HCT116 (cell line): Measurements from ENCODE around the gene PIGN. TPM values are rescaled to one million over a fixed set of nuclear protein-coding genes. Genes with fewer than 3 reads are reported as not detected.

ENCODE experiments used
- ATAC-seq: fragments of 200-7000 bp; cut with Tn5 transposase; 2 replicates; pipeline ENCODE4 v1.9.1; 2020; ENCODE audit warnings: mild to moderate bottlenecking, moderate library complexity
- BruUV-seq: library from RNA; stranded (reverse); fragments of 400-500 nt; replicated peaks from 2 replicates; lab custom pipeline; 2021; lab: Mats Ljungman, UMichigan
- CTCF ChIA-PET: fragments of 300-600 bp; sonication (Branson Sonifier 250); formaldehyde crosslinking; loops from one replicate; lab custom pipeline; 2021; ENCODE audit warnings: antibody characterized with exemption; lab: Charles Lee
- POLR2A ChIA-PET: fragments of 300-600, 350-600 bp; sonication (Branson Sonifier 250); formaldehyde crosslinking; loops from one replicate; lab custom pipeline; 2021; ENCODE audit warnings: antibody characterized with exemption; lab: Charles Lee
- RAD21 ChIA-PET, 2 experiments: fragments of 300-600 bp; sonication (Branson Sonifier 250); formaldehyde crosslinking; loops; one replicate each; lab custom pipeline; 2023; ENCODE audit warnings: low total read pairs in 2 of 2; ENCODE audit not compliant: uncharacterized antibody in 2 of 2, unreplicated experiment in 2 of 2, low non-redundant PET in 1 of 2; lab: Charles Lee
- DNase-seq: peaks from one replicate; pipeline ENCODE4 v3.0.0-alpha.2; 2010; ENCODE audit warnings: low read depth, low spot score
- H2AFZ ChIP-seq: fragments of 200-600 bp; shearing (Covaris generic), sonication (generic); 2 replicates; pipeline ENCODE4 v1.6.1; 2017; ENCODE audit warnings: low read depth, mixed run types, mixed read lengths, antibody characterized with exemption, low read length; ENCODE audit not compliant: poor library complexity, severe bottlenecking
- H3K27ac ChIP-seq: 2 replicates; pipeline ENCODE4 v1.5.1; 2012; ENCODE audit warnings: low read depth, low read length
- H3K27me3 ChIP-seq: fragments of 200-600 bp; sonication (generic); 2 replicates; pipeline ENCODE4 v1.6.1; 2016; ENCODE audit warnings: mixed run types, low read length, mixed read lengths; ENCODE audit not compliant: insufficient read depth
- H3K36me3 ChIP-seq, 2 experiments: fragments of 200-500 bp in 1 of 2; fragments of 200-600 bp in 1 of 2; sonication (Bioruptor generic) in 1 of 2; sonication (generic) in 1 of 2; 2 replicates each; pipeline versions ENCODE4 v1.5.1 to v1.6.1; 2014 to 2016; ENCODE audit warnings: low read length in 2 of 2, inconsistent platforms in 1 of 2, mixed read lengths in 1 of 2, mixed run types in 1 of 2; ENCODE audit not compliant: insufficient read depth in 2 of 2, control insufficient read depth in 1 of 2
- H3K4me1 ChIP-seq, 2 experiments: fragments of 200-600 bp in 1 of 2; sonication (generic) in 1 of 2; 2 replicates each; pipeline versions ENCODE4 v1.5.1 to v1.6.1; 2012 to 2017; ENCODE audit warnings: low read length in 2 of 2, inconsistent platforms in 1 of 2, mild to moderate bottlenecking in 1 of 2, mixed read lengths in 1 of 2, mixed run types in 1 of 2, moderate library complexity in 1 of 2; ENCODE audit not compliant: insufficient read depth in 2 of 2, control insufficient read depth in 1 of 2
- H3K4me2 ChIP-seq: fragments of 200-600 bp; sonication (generic); 2 replicates; pipeline ENCODE4 v1.6.1; 2017; ENCODE audit warnings: mixed run types, low read length, mixed read lengths
- H3K4me3 ChIP-seq, 2 experiments: fragments of 200-600 bp in 1 of 2; sonication (generic) in 1 of 2; replicated peaks in 1 of 2; 2 replicates each; pipeline ENCODE4 v1.5.1; 2011 to 2016; ENCODE audit warnings: low read length in 2 of 2, control low read depth in 1 of 2, low read depth in 1 of 2, mild to moderate bottlenecking in 1 of 2, mixed read lengths in 1 of 2, mixed run types in 1 of 2
- H3K79me2 ChIP-seq: fragments of 200-600 bp; sonication (generic); 2 replicates; pipeline ENCODE4 v1.6.1; 2017; ENCODE audit warnings: mild to moderate bottlenecking, mixed run types, low read length, moderate library complexity, mixed read lengths; ENCODE audit not compliant: insufficient read depth
- H3K9ac ChIP-seq: fragments of 200-600 bp; sonication (generic); 2 replicates; pipeline ENCODE4 v1.6.1; 2016; ENCODE audit warnings: low read length, mixed read lengths
- H3K9me2 ChIP-seq: fragments of 200-600 bp; sonication (generic), shearing (Covaris generic); 2 replicates; pipeline ENCODE4 v1.6.1; 2017; ENCODE audit warnings: mixed run types, mild to moderate bottlenecking, moderate library complexity; ENCODE audit not compliant: insufficient read depth
- H3K9me3 ChIP-seq, 2 experiments: fragments of 200-500 bp in 1 of 2; fragments of 200-600 bp in 1 of 2; sonication (Bioruptor generic) in 1 of 2; sonication (generic) in 1 of 2; 2 replicates each; pipeline ENCODE4 v1.6.1; 2014 to 2017; ENCODE audit warnings: low read length in 2 of 2, mixed read lengths in 2 of 2, inconsistent platforms in 1 of 2, low read depth in 1 of 2, mild to moderate bottlenecking in 1 of 2, mixed run types in 1 of 2, moderate library complexity in 1 of 2; ENCODE audit not compliant: control insufficient read depth in 1 of 2, insufficient read depth in 1 of 2
- H4K20me1 ChIP-seq: fragments of 200-600 bp; sonication (generic), shearing (Covaris generic); 2 replicates; pipeline ENCODE4 v1.6.1; 2017; ENCODE audit warnings: mixed run types, mild to moderate bottlenecking, moderate library complexity; ENCODE audit not compliant: insufficient read depth
- CBX3 ChIP-seq: IDR thresholded peaks from 2 replicates; pipeline ENCODE4 v1.6.1; 2012; ENCODE audit warnings: low read depth
- CEBPB ChIP-seq: IDR thresholded peaks from 2 replicates; pipeline ENCODE4 v1.6.1; 2012; ENCODE audit warnings: low read depth
- EGR1 ChIP-seq: IDR thresholded peaks from 2 replicates; pipeline ENCODE4 v1.6.1; 2012; ENCODE audit warnings: low read depth
- EZH2phosphoT487 ChIP-seq: fragments of 200-600 bp; IDR thresholded peaks from 2 replicates; pipeline ENCODE4 v1.6.1; 2018; ENCODE audit warnings: antibody characterized with exemption, borderline replicate concordance
- FOSL1 ChIP-seq: IDR thresholded peaks from 2 replicates; pipeline ENCODE4 v1.6.1; 2012; ENCODE audit warnings: low read depth
- JUND ChIP-seq: IDR thresholded peaks from 2 replicates; pipeline ENCODE4 v1.6.1; 2012
- SIN3A ChIP-seq: IDR thresholded peaks from 2 replicates; pipeline ENCODE4 v1.6.1; 2012; ENCODE audit warnings: low read depth
- SRF ChIP-seq: IDR thresholded peaks from 2 replicates; pipeline ENCODE4 v1.6.1; 2012; ENCODE audit warnings: low read depth
- TCF7L2 ChIP-seq: IDR thresholded peaks from 2 replicates; pipeline ENCODE4 v1.7.0; 2011; ENCODE audit warnings: borderline replicate concordance, inconsistent platforms; ENCODE audit not compliant: insufficient read depth, insufficient read length; ENCODE audit errors: extremely low read depth
- ZFX ChIP-seq: fragments of 450-650 bp; IDR thresholded peaks from 2 replicates; pipeline ENCODE4 v1.6.1; 2017
- ZNF274 ChIP-seq: fragments of 200-500 bp; sonication (Bioruptor generic); IDR thresholded peaks from 2 replicates; pipeline ENCODE4 v1.6.1; 2014; ENCODE audit warnings: mild to moderate bottlenecking, low read depth, low read length, inconsistent platforms
- intact Hi-C: fragments of 100-400 bp; cut with micrococcal nuclease; formaldehyde crosslinking; loops from 2 replicates; pipeline ENCODE4 v1.10.0; 2022
- total RNA-seq: library from RNA; stranded (reverse); gene quantifications from one replicate; pipeline ENCODE4 v1.2.1, GENCODE V29; 2021; ENCODE audit not compliant: unreplicated experiment
- TF ChIP-seq, protein P1 (sequence below): IDR thresholded peaks from 2 replicates; pipeline ENCODE4 v1.6.1; 2011; ENCODE audit warnings: mild to moderate bottlenecking, low read length, moderate library complexity; ENCODE audit not compliant: insufficient replicate concordance; ENCODE audit errors: extremely low read depth

The PIGN gene
- total RNA-seq, 1 experiment from 2014 or later, result 12.2 TPM

DNA sequence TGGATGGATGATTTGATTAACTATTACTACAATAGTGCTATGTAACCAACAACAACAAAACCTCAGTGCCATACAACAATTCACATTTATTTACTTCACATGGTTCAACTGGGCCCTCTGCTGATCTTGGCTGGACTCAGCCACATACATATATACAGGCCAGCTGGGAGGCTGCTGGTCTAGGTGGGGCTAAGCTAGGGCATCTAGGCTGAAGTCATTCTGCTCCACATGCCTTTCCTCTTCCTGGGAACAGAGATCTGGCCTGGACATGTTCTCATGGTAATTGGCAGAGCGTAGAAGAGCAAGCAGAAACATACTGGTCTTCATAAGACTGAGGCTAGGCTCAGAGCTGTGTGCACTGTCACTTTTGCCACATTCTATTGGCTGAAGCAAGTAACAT lies 191.2 kb downstream of the PIGN start:
- H3K4me1 ChIP-seq, result peaks cover 0 to 15% of the 10 kb centered on the region in 2 experiments; a peak in 3 of 4 replicates
- H3K27ac ChIP-seq, result no peak overlapping the region
- DNase-seq (no peak), ATAC-seq (no peak)
- BruUV-seq, result no TSS peak
- H3K9ac ChIP-seq, result no peak overlapping the region
- H3K4me3 ChIP-seq, result no peak overlapping the region
- TF ChIP-seq SRF, result no peak
- TF ChIP-seq EGR1, result no peak
- no peak for TF ChIP-seq CBX3
- TF ChIP-seq, protein P1, sequence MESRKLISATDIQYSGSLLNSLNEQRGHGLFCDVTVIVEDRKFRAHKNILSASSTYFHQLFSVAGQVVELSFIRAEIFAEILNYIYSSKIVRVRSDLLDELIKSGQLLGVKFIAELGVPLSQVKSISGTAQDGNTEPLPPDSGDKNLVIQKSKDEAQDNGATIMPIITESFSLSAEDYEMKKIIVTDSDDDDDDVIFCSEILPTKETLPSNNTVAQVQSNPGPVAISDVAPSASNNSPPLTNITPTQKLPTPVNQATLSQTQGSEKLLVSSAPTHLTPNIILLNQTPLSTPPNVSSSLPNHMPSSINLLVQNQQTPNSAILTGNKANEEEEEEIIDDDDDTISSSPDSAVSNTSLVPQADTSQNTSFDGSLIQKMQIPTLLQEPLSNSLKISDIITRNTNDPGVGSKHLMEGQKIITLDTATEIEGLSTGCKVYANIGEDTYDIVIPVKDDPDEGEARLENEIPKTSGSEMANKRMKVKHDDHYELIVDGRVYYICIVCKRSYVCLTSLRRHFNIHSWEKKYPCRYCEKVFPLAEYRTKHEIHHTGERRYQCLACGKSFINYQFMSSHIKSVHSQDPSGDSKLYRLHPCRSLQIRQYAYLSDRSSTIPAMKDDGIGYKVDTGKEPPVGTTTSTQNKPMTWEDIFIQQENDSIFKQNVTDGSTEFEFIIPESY, result no peak
- TF ChIP-seq EZH2phosphoT487, result no peak
- no peak for TF ChIP-seq SIN3A
- no peak for TF ChIP-seq ZNF274
- TF ChIP-seq JUND, result no peak
- TF ChIP-seq ZFX, result no peak
- no peak for TF ChIP-seq FOSL1
- TF ChIP-seq CEBPB, result no peak
- no peak for TF ChIP-seq TCF7L2
- no peaks in the 10 kb centered on the region for H3K9me2 ChIP-seq
- no peak overlapping the region for H2AFZ ChIP-seq
- no peaks in the 10 kb centered on the region for H3K36me3 ChIP-seq
- no peaks in the 10 kb centered on the region for H3K9me3 ChIP-seq
- no peaks in the 10 kb centered on the region for H4K20me1 ChIP-seq
- CTCF ChIA-PET, result no interaction called here
- intact Hi-C loops, result no loop called here
- no peak overlapping the region for H3K4me2 ChIP-seq
- no peaks in the 10 kb centered on the region for H3K79me2 ChIP-seq
- POLR2A ChIA-PET, result no interaction called here
- H3K27me3 ChIP-seq, result no peaks in the 10 kb centered on the region
- RAD21 ChIA-PET, result no interaction called here
